Smooth muscle cell (in vitro differentiated cells): Measurements from ENCODE around the gene ID2. TPM values are rescaled to one million over a fixed set of nuclear protein-coding genes. Genes with fewer than 3 reads are reported as not detected.
A peak's percentile ranks its signal among the peaks of the same experiment; 100 is the strongest.

ENCODE experiments used
- DNase-seq: peaks from one replicate; lab custom pipeline; 2025; ENCODE audit not compliant: unreplicated experiment; lab: John Stamatoyannopoulos, UW
- H2AFZ ChIP-seq: fragments of 200-600 bp; sonication (generic); 2 replicates; pipeline ENCODE4 v1.6.0; 2016; ENCODE audit warnings: antibody characterized with exemption, low read depth, mild to moderate bottlenecking
- H3F3A ChIP-seq: fragments of 200-600 bp; sonication (generic); 2 replicates; pipeline ENCODE4 v1.6.0; 2017; ENCODE audit warnings: antibody characterized with exemption, low read depth
- H3K27ac ChIP-seq: fragments of 200-600 bp; sonication (generic); 2 replicates; pipeline ENCODE4 v1.5.1; 2016; ENCODE audit warnings: low read depth, mild to moderate bottlenecking
- H3K27me3 ChIP-seq: fragments of 200-600 bp; sonication (generic); 2 replicates; pipeline ENCODE4 v1.6.1; 2016; ENCODE audit warnings: low read depth, mild to moderate bottlenecking
- H3K36me3 ChIP-seq: fragments of 200-600 bp; sonication (generic); 2 replicates; pipeline ENCODE4 v1.5.1; 2016; ENCODE audit warnings: low read depth
- H3K4me1 ChIP-seq: fragments of 200-600 bp; sonication (generic); 2 replicates; pipeline ENCODE4 v1.5.1; 2016; ENCODE audit warnings: low read depth
- H3K4me2 ChIP-seq: fragments of 200-600 bp; sonication (generic); 2 replicates; pipeline ENCODE4 v1.6.0; 2016; ENCODE audit warnings: mild to moderate bottlenecking
- H3K4me3 ChIP-seq: fragments of 200-600 bp; sonication (generic); 2 replicates; pipeline ENCODE4 v1.5.1; 2016; ENCODE audit warnings: mild to moderate bottlenecking
- H3K79me2 ChIP-seq: fragments of 200-600 bp; sonication (generic); 2 replicates; pipeline ENCODE4 v1.6.0; 2016; ENCODE audit warnings: low read depth, mild to moderate bottlenecking
- H3K9ac ChIP-seq: fragments of 200-600 bp; sonication (generic); 2 replicates; pipeline ENCODE4 v1.6.0; 2016; ENCODE audit warnings: low read depth
- H3K9me3 ChIP-seq: fragments of 200-600 bp; sonication (generic); replicated peaks from 2 replicates; pipeline ENCODE4 v1.5.1; 2016; ENCODE audit warnings: low read depth
- H4K20me1 ChIP-seq: fragments of 200-600 bp; sonication (generic); 2 replicates; pipeline ENCODE4 v1.6.0; 2016; ENCODE audit warnings: low read depth
- CTCF ChIP-seq: fragments of 200-600 bp; sonication (generic); IDR thresholded peaks from 2 replicates; pipeline ENCODE4 v1.5.1; 2017; ENCODE audit warnings: borderline replicate concordance, mild to moderate bottlenecking, antibody characterized with exemption; ENCODE audit not compliant: insufficient read depth, poor library complexity, severe bottlenecking
- whole genome bisulfite sequencing: methylation state at CpG from one replicate; pipeline ENCODE4 v1.1.7; 2016; ENCODE audit warnings: low lambda C conversion rate; 5-methylcytosine and 5-hydroxymethylcytosine counted together
- polyA plus RNA-seq: library from polyadenylated mRNA; unstranded; fragments of >200 nt; fragmentation: Nextera tagmentation; extraction: Ambion mirVana; gene quantifications from 2 replicates; pipeline ENCODE4 v1.2.1, GENCODE V29; 2016
- total RNA-seq: library from RNA; depleted of rRNA; stranded (reverse); fragments of >200 nt; gene quantifications from 2 replicates; pipeline ENCODE4 v1.2.3, GENCODE V29; 2014

ID2 gene
- total and polyA plus RNA-seq, 2 experiments from 2014 or later: 83.9 to 218 TPM

GRCh38 chr2:8636721-8637636 lies 44.9 kb upstream of the ID2 start:
- peak overlapping the region; percentile 71 for H2AFZ ChIP-seq
- no peaks in the 10 kb centered on the region for H3K79me2 ChIP-seq
- no peak overlapping the region for H3K4me3 ChIP-seq
- no peaks in the 10 kb centered on the region for H3K36me3 ChIP-seq
- H3K9ac ChIP-seq: no peak overlapping the region
- WGBS: 20% methylated on average over 16 of the region's 16 CpGs
- H4K20me1 ChIP-seq: no peaks in the 10 kb centered on the region
- DNase-seq: no peak
- H3K4me1 ChIP-seq: peaks cover 42% of the 10 kb centered on the region
- H3K27ac ChIP-seq: peak overlapping the region; percentile 56
- TF ChIP-seq CTCF: no peak
- H3K9me3 ChIP-seq: no peaks in the 10 kb centered on the region
- no peaks in the 10 kb centered on the region for H3F3A ChIP-seq
- no peaks in the 10 kb centered on the region for H3K27me3 ChIP-seq
- peak overlapping the region; percentile 73 for H3K4me2 ChIP-seq

DNA sequence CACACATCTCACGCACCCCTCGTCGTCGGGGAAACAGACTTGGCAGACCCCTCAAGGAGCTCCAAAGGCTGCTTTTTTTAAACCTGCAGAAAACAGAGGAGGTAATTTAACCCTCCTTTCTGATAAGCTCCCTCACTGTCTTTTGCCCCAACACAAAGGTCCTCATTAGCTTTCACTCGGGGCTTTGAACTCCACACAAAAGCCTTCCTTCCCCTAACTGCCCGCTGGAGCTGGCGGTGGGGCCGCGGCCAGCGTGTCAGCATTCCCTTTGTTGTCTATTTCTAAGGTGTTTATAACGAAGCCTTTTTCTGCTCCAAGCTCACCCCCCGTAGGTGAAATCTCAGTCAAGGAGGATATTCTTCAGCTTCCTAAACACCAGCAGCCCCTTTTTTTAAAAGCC lies 43.5 kb upstream of the ID2 start:
- no peak overlapping the region for H2AFZ ChIP-seq
- peaks cover 53% of the 10 kb centered on the region for H3K4me1 ChIP-seq
- no peaks in the 10 kb centered on the region for H3K27me3 ChIP-seq
- no peak for TF ChIP-seq CTCF
- no peaks in the 10 kb centered on the region for H3F3A ChIP-seq
- no peak overlapping the region for H3K9ac ChIP-seq
- no peak overlapping the region for H3K27ac ChIP-seq
- H3K36me3 ChIP-seq: no peaks in the 10 kb centered on the region
- H3K4me2 ChIP-seq: no peak overlapping the region
- no peaks in the 10 kb centered on the region for H3K9me3 ChIP-seq
- H4K20me1 ChIP-seq: no peaks in the 10 kb centered on the region
- 69% methylated on average over 12 of the region's 12 CpGs for WGBS
- no peak overlapping the region for H3K4me3 ChIP-seq
- no peak for DNase-seq
- H3K79me2 ChIP-seq: no peaks in the 10 kb centered on the region

- peaks cover 53% of the 10 kb centered on the region for H3K4me1 ChIP-seq
- H3K27ac ChIP-seq: no peak overlapping the region
- H3K9ac ChIP-seq: no peak overlapping the region
- no peak for TF ChIP-seq CTCF
- H3K79me2 ChIP-seq: no peaks in the 10 kb centered on the region
- H3K4me3 ChIP-seq: no peak overlapping the region
- H2AFZ ChIP-seq: no peak overlapping the region
- H3K4me2 ChIP-seq: no peak overlapping the region
- no peaks in the 10 kb centered on the region for H3F3A ChIP-seq
- no peaks in the 10 kb centered on the region for H3K27me3 ChIP-seq
- H3K9me3 ChIP-seq: no peaks in the 10 kb centered on the region
- DNase-seq: no peak
- 100% methylated on average over 5 of the region's 5 CpGs for WGBS
- no peaks in the 10 kb centered on the region for H3K36me3 ChIP-seq
- H4K20me1 ChIP-seq: no peaks in the 10 kb centered on the region
Observed at GRCh38 chr2:8639122-8639635, 42.7 kb upstream of the ID2 start.

- no peak overlapping the region for H3K9ac ChIP-seq
- H3K36me3 ChIP-seq: no peaks in the 10 kb centered on the region
- whole genome bisulfite sequencing: 98% methylated on average over 8 of the region's 8 CpGs
- no peak overlapping the region for H3K27ac ChIP-seq
- H3K4me2 ChIP-seq: no peak overlapping the region
- no peaks in the 10 kb centered on the region for H3K79me2 ChIP-seq
- no peak overlapping the region for H3K4me3 ChIP-seq
- H3K9me3 ChIP-seq: no peaks in the 10 kb centered on the region
- DNase-seq: no peak
- H4K20me1 ChIP-seq: no peaks in the 10 kb centered on the region
- no peaks in the 10 kb centered on the region for H3F3A ChIP-seq
- peaks cover 53% of the 10 kb centered on the region for H3K4me1 ChIP-seq
- no peak overlapping the region for H2AFZ ChIP-seq
- H3K27me3 ChIP-seq: no peaks in the 10 kb centered on the region
- no peak for TF ChIP-seq CTCF
Observed at GRCh38 chr2:8640498-8640897, 41.4 kb upstream of the ID2 start.
